Smooth muscle cell (in vitro differentiated cells): Measurements from ENCODE around the gene WWOX. TPM values are rescaled to one million over a fixed set of nuclear protein-coding genes. Genes with fewer than 3 reads are reported as not detected.

ENCODE experiments used
- DNase-seq: peaks from one replicate; lab custom pipeline; 2025; ENCODE audit not compliant: unreplicated experiment; lab: John Stamatoyannopoulos, UW
- H2AFZ ChIP-seq: fragments of 200-600 bp; sonication (generic); 2 replicates; pipeline ENCODE4 v1.6.0; 2016; ENCODE audit warnings: antibody characterized with exemption, low read depth, mild to moderate bottlenecking
- H3F3A ChIP-seq: fragments of 200-600 bp; sonication (generic); 2 replicates; pipeline ENCODE4 v1.6.0; 2017; ENCODE audit warnings: antibody characterized with exemption, low read depth
- H3K27ac ChIP-seq: fragments of 200-600 bp; sonication (generic); 2 replicates; pipeline ENCODE4 v1.5.1; 2016; ENCODE audit warnings: low read depth, mild to moderate bottlenecking
- H3K27me3 ChIP-seq: fragments of 200-600 bp; sonication (generic); 2 replicates; pipeline ENCODE4 v1.6.1; 2016; ENCODE audit warnings: low read depth, mild to moderate bottlenecking
- H3K36me3 ChIP-seq: fragments of 200-600 bp; sonication (generic); 2 replicates; pipeline ENCODE4 v1.5.1; 2016; ENCODE audit warnings: low read depth
- H3K4me1 ChIP-seq: fragments of 200-600 bp; sonication (generic); 2 replicates; pipeline ENCODE4 v1.5.1; 2016; ENCODE audit warnings: low read depth
- H3K4me2 ChIP-seq: fragments of 200-600 bp; sonication (generic); 2 replicates; pipeline ENCODE4 v1.6.0; 2016; ENCODE audit warnings: mild to moderate bottlenecking
- H3K4me3 ChIP-seq: fragments of 200-600 bp; sonication (generic); 2 replicates; pipeline ENCODE4 v1.5.1; 2016; ENCODE audit warnings: mild to moderate bottlenecking
- H3K79me2 ChIP-seq: fragments of 200-600 bp; sonication (generic); 2 replicates; pipeline ENCODE4 v1.6.0; 2016; ENCODE audit warnings: low read depth, mild to moderate bottlenecking
- H3K9ac ChIP-seq: fragments of 200-600 bp; sonication (generic); 2 replicates; pipeline ENCODE4 v1.6.0; 2016; ENCODE audit warnings: low read depth
- H3K9me3 ChIP-seq: fragments of 200-600 bp; sonication (generic); replicated peaks from 2 replicates; pipeline ENCODE4 v1.5.1; 2016; ENCODE audit warnings: low read depth
- H4K20me1 ChIP-seq: fragments of 200-600 bp; sonication (generic); 2 replicates; pipeline ENCODE4 v1.6.0; 2016; ENCODE audit warnings: low read depth
- WGBS: methylation state at CpG from one replicate; pipeline ENCODE4 v1.1.7; 2016; ENCODE audit warnings: low lambda C conversion rate; 5-methylcytosine and 5-hydroxymethylcytosine counted together
- polyA plus RNA-seq: library from polyadenylated mRNA; unstranded; fragments of >200 nt; fragmentation: Nextera tagmentation; extraction: Ambion mirVana; gene quantifications from 2 replicates; pipeline ENCODE4 v1.2.1, GENCODE V29; 2016
- total RNA-seq: library from RNA; depleted of rRNA; stranded (reverse); fragments of >200 nt; gene quantifications from 2 replicates; pipeline ENCODE4 v1.2.3, GENCODE V29; 2014
- TF ChIP-seq, protein P1 (sequence below): fragments of 200-600 bp; sonication (generic); IDR thresholded peaks from 2 replicates; pipeline ENCODE4 v1.5.1; 2017; ENCODE audit warnings: borderline replicate concordance, mild to moderate bottlenecking, antibody characterized with exemption; ENCODE audit not compliant: insufficient read depth, poor library complexity, severe bottlenecking

Gene WWOX
- total and polyA plus RNA-seq, 2 experiments from 2014 or later: 7.5 to 14.0 TPM

DNA sequence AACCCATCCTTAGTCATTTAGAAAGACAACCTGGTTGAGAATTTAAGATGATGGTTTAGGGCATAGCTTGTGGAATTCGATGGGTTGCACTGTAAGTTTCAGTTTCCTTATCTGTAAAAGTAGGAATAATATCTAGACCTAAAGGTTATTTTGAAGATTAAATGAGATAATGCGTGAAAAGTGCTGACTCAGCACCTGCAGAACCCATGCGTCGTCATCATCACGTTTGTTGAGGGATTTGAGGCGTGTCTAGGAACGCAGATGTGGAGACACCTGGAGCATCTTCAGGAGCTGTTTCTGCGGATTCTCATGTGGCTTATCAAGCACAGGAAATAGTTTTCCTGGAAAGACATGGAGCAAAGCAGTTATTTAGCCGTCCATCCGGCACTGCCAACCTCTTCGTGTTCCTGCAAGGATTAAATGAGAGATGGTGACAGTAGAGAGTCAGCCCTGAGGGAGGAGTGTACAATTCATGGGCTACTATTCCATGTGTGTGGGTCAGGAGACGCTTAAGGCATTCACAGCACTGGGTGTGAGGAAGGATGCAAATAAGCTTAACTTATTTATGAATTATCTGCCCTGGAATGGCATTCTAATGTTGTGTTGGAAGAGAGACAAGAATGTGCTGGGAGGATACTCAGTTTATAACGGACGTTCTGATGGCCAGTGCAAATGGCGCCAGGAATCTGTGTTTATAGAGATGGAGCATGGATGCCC is 965.0 kb downstream of the WWOX start:
- H3K9me3 ChIP-seq: no peaks in the 10 kb centered on the region
- no peak for DNase-seq
- 93% methylated on average over 15 of the region's 15 CpGs for WGBS

DNA sequence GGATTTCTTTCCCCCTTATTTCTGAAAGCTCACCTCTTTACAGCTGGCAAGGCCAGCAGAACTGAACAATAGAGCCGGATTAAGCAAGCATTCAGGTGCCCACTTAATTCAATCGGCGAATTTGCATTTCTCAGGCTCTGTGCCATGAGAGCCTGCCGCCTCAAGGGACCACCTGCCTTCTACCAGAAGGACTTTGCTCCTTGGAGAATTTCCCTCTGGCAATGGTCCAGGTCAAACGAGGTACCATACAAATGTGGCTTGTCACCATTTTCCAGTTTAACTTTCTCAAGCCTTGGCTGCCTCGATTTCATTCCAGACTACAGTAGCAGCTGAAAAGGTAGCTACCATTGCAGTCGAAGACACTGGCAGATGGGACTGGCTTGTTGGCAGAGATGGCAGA is 967.1 kb downstream of the WWOX start:
- no peaks in the 10 kb centered on the region for H3K36me3 ChIP-seq
- H3K27me3 ChIP-seq: peaks cover 26% of the 10 kb centered on the region
- 95% methylated on average over 7 of the region's 7 CpGs for WGBS
- no peak for DNase-seq
- no peak overlapping the region for H3K9ac ChIP-seq
- no peak overlapping the region for H3K4me3 ChIP-seq
- H3K4me1 ChIP-seq: no peaks in the 10 kb centered on the region
- TF ChIP-seq, protein P1, sequence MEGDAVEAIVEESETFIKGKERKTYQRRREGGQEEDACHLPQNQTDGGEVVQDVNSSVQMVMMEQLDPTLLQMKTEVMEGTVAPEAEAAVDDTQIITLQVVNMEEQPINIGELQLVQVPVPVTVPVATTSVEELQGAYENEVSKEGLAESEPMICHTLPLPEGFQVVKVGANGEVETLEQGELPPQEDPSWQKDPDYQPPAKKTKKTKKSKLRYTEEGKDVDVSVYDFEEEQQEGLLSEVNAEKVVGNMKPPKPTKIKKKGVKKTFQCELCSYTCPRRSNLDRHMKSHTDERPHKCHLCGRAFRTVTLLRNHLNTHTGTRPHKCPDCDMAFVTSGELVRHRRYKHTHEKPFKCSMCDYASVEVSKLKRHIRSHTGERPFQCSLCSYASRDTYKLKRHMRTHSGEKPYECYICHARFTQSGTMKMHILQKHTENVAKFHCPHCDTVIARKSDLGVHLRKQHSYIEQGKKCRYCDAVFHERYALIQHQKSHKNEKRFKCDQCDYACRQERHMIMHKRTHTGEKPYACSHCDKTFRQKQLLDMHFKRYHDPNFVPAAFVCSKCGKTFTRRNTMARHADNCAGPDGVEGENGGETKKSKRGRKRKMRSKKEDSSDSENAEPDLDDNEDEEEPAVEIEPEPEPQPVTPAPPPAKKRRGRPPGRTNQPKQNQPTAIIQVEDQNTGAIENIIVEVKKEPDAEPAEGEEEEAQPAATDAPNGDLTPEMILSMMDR: no peak
- H3K4me2 ChIP-seq: no peak overlapping the region
- no peaks in the 10 kb centered on the region for H3K79me2 ChIP-seq
- H3K27ac ChIP-seq: no peak overlapping the region
- no peaks in the 10 kb centered on the region for H3K9me3 ChIP-seq
- no peaks in the 10 kb centered on the region for H4K20me1 ChIP-seq
- peaks cover 17% of the 10 kb centered on the region for H3F3A ChIP-seq
- no peak overlapping the region for H2AFZ ChIP-seq

More for the DNA sequence above, 965.0 kb downstream of the WWOX start:
- H3K27me3 ChIP-seq: peaks cover 47% of the 10 kb centered on the region
- H3K9ac ChIP-seq: no peak overlapping the region
- no peak overlapping the region for H3K4me3 ChIP-seq
- TF ChIP-seq, protein P1: no peak
- no peaks in the 10 kb centered on the region for H3K79me2 ChIP-seq
- H3K4me2 ChIP-seq: no peak overlapping the region
- H3K27ac ChIP-seq: no peak overlapping the region
- no peaks in the 10 kb centered on the region for H3K4me1 ChIP-seq
- no peak overlapping the region for H2AFZ ChIP-seq
- no peaks in the 10 kb centered on the region for H3K36me3 ChIP-seq
- H4K20me1 ChIP-seq: no peaks in the 10 kb centered on the region
- H3F3A ChIP-seq: peaks cover 2% of the 10 kb centered on the region

DNA sequence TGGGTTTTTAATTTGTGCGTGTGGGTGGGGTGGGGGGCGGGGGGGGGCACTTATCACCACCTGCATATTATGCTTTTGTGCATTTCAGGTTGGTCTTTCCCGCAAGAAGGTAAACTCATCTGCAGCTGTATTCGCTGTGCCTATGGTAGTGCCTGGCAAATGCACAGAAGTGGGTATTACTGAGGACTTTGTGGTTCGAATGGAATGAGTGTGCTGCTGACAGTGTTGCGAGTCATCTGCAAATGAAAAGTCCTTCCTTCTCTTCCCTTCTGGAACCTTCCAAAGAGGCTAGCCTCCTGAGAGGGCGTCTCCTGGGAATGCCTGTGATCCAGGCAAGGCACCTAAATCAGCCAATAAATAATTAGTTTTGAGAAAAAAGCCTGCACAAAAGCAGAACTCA is 968.1 kb downstream of the WWOX start:
- no peak overlapping the region for H2AFZ ChIP-seq
- TF ChIP-seq, protein P1: no peak
- no peaks in the 10 kb centered on the region for H3K79me2 ChIP-seq
- no peak overlapping the region for H3K4me2 ChIP-seq
- no peaks in the 10 kb centered on the region for H4K20me1 ChIP-seq
- no peak overlapping the region for H3K4me3 ChIP-seq
- H3K9ac ChIP-seq: no peak overlapping the region
- peaks cover 15% of the 10 kb centered on the region for H3K27me3 ChIP-seq
- H3F3A ChIP-seq: peaks cover 17% of the 10 kb centered on the region
- H3K9me3 ChIP-seq: no peaks in the 10 kb centered on the region
- 54% methylated on average over 7 of the region's 7 CpGs for WGBS
- H3K4me1 ChIP-seq: no peaks in the 10 kb centered on the region
- H3K36me3 ChIP-seq: no peaks in the 10 kb centered on the region
- DNase-seq: no peak
- no peak overlapping the region for H3K27ac ChIP-seq

DNA sequence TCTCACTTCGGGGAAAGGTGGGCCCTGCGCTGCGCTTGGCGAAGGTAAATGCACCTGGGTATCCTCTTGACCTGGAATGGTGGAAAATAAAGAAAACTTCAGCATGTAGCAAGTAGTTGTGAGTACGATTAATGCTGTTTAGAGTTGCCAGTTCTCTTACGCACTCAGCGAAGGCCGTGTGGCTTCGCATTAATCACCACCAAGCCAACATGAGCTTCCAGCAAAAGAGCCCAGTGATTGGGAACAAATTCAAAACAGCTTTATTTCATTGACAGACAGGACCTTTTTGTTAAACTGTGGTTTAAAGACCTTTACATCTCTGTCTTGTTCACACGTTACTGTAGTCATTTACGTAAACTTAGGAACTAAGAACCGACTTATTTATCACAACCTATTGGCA is 969.7 kb downstream of the WWOX start:
- Histone ChIP-seq H3K9me3 (no peaks in the 10 kb centered on the region), H3K4me3 (no peak overlapping the region), H3K27me3 (peaks cover 4% of the 10 kb centered on the region), H3K4me1 (no peaks in the 10 kb centered on the region), H2AFZ (no peak overlapping the region), H3F3A (peaks cover 17% of the 10 kb centered on the region), H3K27ac (peak overlapping the region; percentile 49), H4K20me1 (no peaks in the 10 kb centered on the region), H3K79me2 (no peaks in the 10 kb centered on the region), H3K4me2 (peak overlapping the region; percentile 42), H3K9ac (no peak overlapping the region), H3K36me3 (no peaks in the 10 kb centered on the region)
- TF ChIP-seq, protein P1: no peak
- WGBS: 58% methylated on average over 12 of the region's 12 CpGs
- no peak for DNase-seq
